Heart right ventricle (tissue), 16 donors: ENCODE results near the gene ECM1. TPM values are rescaled to one million over a fixed set of nuclear protein-coding genes. Genes with fewer than 3 reads are reported as not detected.

ENCODE experiments used
- ATAC-seq, 8 donors: fragments of 200-7000 bp; cut with Tn5 transposase; one replicate each; pipeline ENCODE4 v1.9.1; 2020; ENCODE audit warnings: mild to moderate bottlenecking in 8 of 8, moderate library complexity in 8 of 8, moderate number of reproducible peaks in 1 of 8
- DNase-seq, 2 donors: peaks; one replicate each; pipeline ENCODE4 v3.0.0-alpha.2; 2020
- H3K27ac ChIP-seq, 10 donors: fragments of 200-600 bp; sonication (generic) in 2 of 10; one replicate each; pipeline versions ENCODE4 v1.5.0 to v1.8.0; 2020 to 2022; ENCODE audit warnings: mild to moderate bottlenecking in 3 of 10
- H3K27me3 ChIP-seq, 7 donors: fragments of 200-600 bp; one replicate each; pipeline ENCODE4 v1.8.0; 2021 to 2022; ENCODE audit warnings: mild to moderate bottlenecking in 2 of 7
- H3K36me3 ChIP-seq, 9 donors: fragments of 200-600 bp; sonication (generic) in 1 of 9; one replicate each; pipeline versions ENCODE4 v1.5.0 to v1.8.0; 2020 to 2022; ENCODE audit warnings: mild to moderate bottlenecking in 2 of 9
- H3K4me1 ChIP-seq, 9 donors: fragments of 200-600 bp; sonication (generic) in 1 of 9; one replicate each; pipeline versions ENCODE4 v1.5.0 to v1.8.0; 2020 to 2022; ENCODE audit warnings: mild to moderate bottlenecking in 4 of 9
- H3K4me3 ChIP-seq, 10 donors: fragments of 200-600 bp; sonication (generic) in 2 of 10; one replicate each; pipeline versions ENCODE4 v1.5.0 to v1.8.0; 2020 to 2022; ENCODE audit warnings: mild to moderate bottlenecking in 7 of 10, moderate library complexity in 2 of 10
- H3K9me3 ChIP-seq, 11 donors: fragments of 200-600 bp in 10 of 11; sonication (generic) in 2 of 11; one replicate each; pipeline versions ENCODE4 v1.5.0 to v1.8.0; 2013 to 2022; ENCODE audit warnings: mild to moderate bottlenecking in 2 of 11, control low read depth in 1 of 11, moderate library complexity in 1 of 11
- CTCF ChIP-seq, 9 donors: fragments of 200-600 bp; sonication (generic) in 2 of 9; IDR thresholded peaks; one replicate each; pipeline versions ENCODE4 v1.5.0 to v1.8.0; 2021 to 2022; ENCODE audit warnings: antibody characterized with exemption in 9 of 9, mild to moderate bottlenecking in 5 of 9, moderate library complexity in 1 of 9
- WGBS, 2 donors: extraction: QIAGEN DNeasy Blood & Tissue Kit; methylation state at CpG; one replicate each; pipeline ENCODE4 v1.1.7; 2013; ENCODE audit warnings: inconsistent platforms in 1 of 2; 5-methylcytosine and 5-hydroxymethylcytosine counted together
- intact Hi-C, 10 donors: fragments of 100-400 bp; cut with DNase I; formaldehyde crosslinking; loops; one replicate each; pipeline versions ENCODE4 v1.11.1 to v1.14.2; 2022
- polyA plus RNA-seq, 2 donors: library from polyadenylated mRNA; stranded (reverse); fragments of 200-250 nt; gene quantifications; one replicate each; pipeline ENCODE4 v1.2.3, GENCODE V29; 2013
- total RNA-seq, 10 donors: library from RNA; stranded (reverse); fragmentation: NEBNext Ultra II Directional in 3 of 10; extraction: Animal tissue kit (Norgen Biotek cat#: 25700) in 3 of 10; gene quantifications; one replicate each; pipeline versions ENCODE4 v1.2.1 to v1.2.4, GENCODE V29; 2021 to 2023
- donor health status: Arrhythmogenic right ventricular cardiomyopathy.
- donor health status: ischemic (EF 13 %, LVEDD 7.1; RV severe dilation, severe dysfunction).
- donor health status: healthy with polysubstance abuse.
- donor health status: DM: no; HTN: yes; CAD: no.
- donor health status: DM: no; HTN: no; CAD: no.
- donor health status: ischemic (EF 25% LVEDD 6.9; RV normal size, moderate dysfunction).
- donor health status: ischemic (EF 25% LVEDD 5.7; RV mildly dilated, moderate dysfunction).
- donor health status: healthy.
- donor health status: DM: yes; HTN: yes; CAD: no.
- donor health status: Ischemic cardiomyopathy.
- donor health status: ischemic (EF 35%, LVEDD 5.7; RV mildly dilated, moderate dysfunction).
- donor health status: nonischemic (EF 11% LVEDD 7.7; RV severe dilation, severe dysfunction).
- donor health status: DM: yes; HTN: yes; CAD: no.
- donor health status: PGD.
- donor health status: ischemic (EF 29% LVEDD 5.4; RV normal size, mild dysfunction).
- donor health status: nonischemic (EF 23%, LVEDD 6.1; RV moderate dilation, normal function).

The ECM1 gene
- total and polyA plus RNA-seq, 12 donors: 5.8 to 28.2 (median 15.8) TPM

GRCh38 chr1:150514260-150514659 lies 6.4 kb downstream of the ECM1 start:
- intact Hi-C loops: no loop called here
- TF ChIP-seq CTCF (IDR thresholded peaks at IDR 0.05): no peak
- H3K27ac ChIP-seq: peak overlapping the region in 3 of 10 donors; percentile 83 to 94 (median 87)
- ATAC-seq: no peak
- WGBS, 2 donors: 90% methylated on average over 9 of the region's 9 CpGs
- peak overlapping the region in 1 of 10 donors; percentile 78 for H3K4me3 ChIP-seq
- no peak for DNase-seq
- H3K27me3 ChIP-seq: no peaks in the 10 kb centered on the region
- peaks cover 0 to 34% (median 3%) of the 10 kb centered on the region in 9 donors for H3K36me3 ChIP-seq
- H3K9me3 ChIP-seq: no peaks in the 10 kb centered on the region
- peaks cover 0 to 30% (median 18%) of the 10 kb centered on the region in 9 donors for H3K4me1 ChIP-seq

GRCh38 chr1:150514913-150515327 lies 7.0 kb downstream of the ECM1 start:
- intact Hi-C loops: loop anchor here in 2 of 10 donors (1.0 kb wide), 1 partner anchor 28 kb away; the partner anchor contains the start of gene TARS2 (in 2 of the 2)
- ATAC-seq (peak in 5 of 8 donors; percentile 0 to 19 (median 3)), DNase-seq (no peak)
- Histone ChIP-seq H3K9me3 (no peaks in the 10 kb centered on the region), H3K4me3 (peak overlapping the region; percentile 52 to 78 (median 64)), H3K36me3 (peaks cover 0 to 31% (median 3%) of the 10 kb centered on the region in 9 donors), H3K27me3 (no peaks in the 10 kb centered on the region), H3K4me1 (peaks cover 0 to 24% (median 16%) of the 10 kb centered on the region in 9 donors), H3K27ac (peak overlapping the region; percentile 33 to 94 (median 85))
- TF ChIP-seq CTCF (IDR thresholded peaks at IDR 0.05): no peak
- WGBS, 2 donors: 27 to 30% methylated on average over 21 of the region's 21 CpGs

- H3K4me1 ChIP-seq: peaks cover 0 to 23% (median 16%) of the 10 kb centered on the region in 9 donors
- ATAC-seq: peak; percentile 98 to 99 (median 98)
- H3K4me3 ChIP-seq: peak within 1 kb of the TSS; percentile 52 to 78 (median 64)
- DNase-seq: peak; percentile 96 to 98
- no peak for TF ChIP-seq CTCF (IDR thresholded peaks at IDR 0.05)
- peak within 1 kb of the TSS; percentile 68 to 94 (median 85) for H3K27ac ChIP-seq
- H3K36me3 ChIP-seq: peaks cover 0 to 26% (median 3%) of the 10 kb centered on the region in 9 donors
- no peaks in the 10 kb centered on the region for H3K9me3 ChIP-seq
- intact Hi-C loops: loop anchor here in 2 of 10 donors (1.0 kb wide), 1 partner anchor 28 kb away; the partner anchor contains the start of gene TARS2 (in 2 of the 2)
- H3K27me3 ChIP-seq: no peaks in the 10 kb centered on the region
- WGBS, 2 donors: 0% methylated on average over 54 of the region's 54 CpGs
Observed at GRCh38 chr1:150515328-150516049, 7.6 kb downstream of the ECM1 start, which contains the start of gene FALEC. Gene FALEC, plus strand, starts transcription at chr1:150515752.

- no peak for DNase-seq
- Histone ChIP-seq H3K27me3 (no peaks in the 10 kb centered on the region), H3K27ac (peak overlapping the region; percentile 68 to 94 (median 85)), H3K9me3 (no peaks in the 10 kb centered on the region), H3K4me1 (peaks cover 0 to 23% (median 16%) of the 10 kb centered on the region in 9 donors), H3K4me3 (peak overlapping the region; percentile 52 to 78 (median 64)), H3K36me3 (peaks cover 0 to 19% (median 3%) of the 10 kb centered on the region in 9 donors)
- WGBS, 2 donors: 3 to 4% methylated on average over 19 of the region's 19 CpGs
- ATAC-seq: peak in 4 of 8 donors; percentile 1 to 18 (median 6)
- intact Hi-C loops: no loop called here
- peak in 1 of 9 donors; percentile 3 for TF ChIP-seq CTCF (IDR thresholded peaks at IDR 0.05)
Observed at GRCh38 chr1:150516050-150516591, 8.2 kb downstream of the ECM1 start.
